Neural cell (in vitro differentiated cells): ENCODE measurements around the gene PLEKHA4. TPM values are rescaled to one million over a fixed set of nuclear protein-coding genes. Genes with fewer than 3 reads are reported as not detected.
"Not testable (repeated sequence)": the region's sequence is repeated elsewhere in the genome, so short reads cannot be mapped to it uniquely, and the experiment has no call there.

Source experiments
- H2AFZ ChIP-seq: fragments of 200-600, 300-800 bp; sonication (generic), shearing (Covaris generic); 2 replicates; pipeline ENCODE4 v1.6.0; 2014; ENCODE audit warnings: low read depth, mild to moderate bottlenecking, antibody characterized with exemption, low read length, moderate library complexity
- H3F3A ChIP-seq: fragments of 200-600 bp; shearing (Covaris generic); 2 replicates; pipeline ENCODE4 v1.6.1; 2016; ENCODE audit warnings: mild to moderate bottlenecking, moderate library complexity, mixed read lengths, antibody characterized with exemption, low read length; ENCODE audit not compliant: insufficient read depth, poor library complexity, severe bottlenecking
- H3K27ac ChIP-seq: fragments of 200-600, 300-800 bp; sonication (generic), shearing (Covaris generic); 2 replicates; pipeline ENCODE4 v1.5.1; 2014; ENCODE audit warnings: mild to moderate bottlenecking, low read length, moderate library complexity
- H3K27me3 ChIP-seq: fragments of 300-800, 200-600 bp; sonication (generic), shearing (Covaris generic); 2 replicates; pipeline ENCODE4 v1.6.0; 2014; ENCODE audit warnings: mild to moderate bottlenecking, low read depth, low read length, moderate library complexity; ENCODE audit not compliant: insufficient read depth
- H3K36me3 ChIP-seq: fragments of 300-800, 200-600 bp; sonication (generic), shearing (Covaris generic); 2 replicates; pipeline ENCODE4 v1.5.1; 2014; ENCODE audit warnings: mild to moderate bottlenecking, antibody characterized with exemption, low read length, moderate library complexity; ENCODE audit not compliant: insufficient read depth
- H3K4me2 ChIP-seq: fragments of 300-800, 200-600 bp; sonication (generic), shearing (Covaris generic); 2 replicates; pipeline ENCODE4 v1.6.0; 2014; ENCODE audit warnings: mild to moderate bottlenecking, low read length
- H3K4me3 ChIP-seq: fragments of 300-800, 200-600 bp; sonication (generic), shearing (Covaris generic); 2 replicates; pipeline ENCODE4 v1.5.1; 2014; ENCODE audit warnings: mild to moderate bottlenecking, low read length, moderate library complexity
- H3K79me2 ChIP-seq: fragments of 200-600 bp; shearing (Covaris generic); replicated peaks from 2 replicates; pipeline ENCODE4 v1.6.0; 2014; ENCODE audit warnings: mild to moderate bottlenecking, low read length, moderate library complexity; ENCODE audit not compliant: insufficient read depth
- H3K9ac ChIP-seq: fragments of 300-800, 200-600 bp; sonication (generic), shearing (Covaris generic); 2 replicates; pipeline ENCODE4 v1.6.1; 2016; ENCODE audit warnings: mild to moderate bottlenecking, low read length, mixed read lengths
- H3K9me2 ChIP-seq: fragments of 200-600 bp; shearing (Covaris generic); 2 replicates; pipeline ENCODE4 v1.6.1; 2016; ENCODE audit warnings: mild to moderate bottlenecking, low read length, mixed read lengths; ENCODE audit not compliant: insufficient read depth
- H3K9me3 ChIP-seq: fragments of 200-600, 300-800 bp; sonication (generic), shearing (Covaris generic); 2 replicates; pipeline ENCODE4 v1.6.1; 2016; ENCODE audit warnings: mild to moderate bottlenecking, mixed run types, low read length, moderate library complexity, mixed read lengths
- H4K20me1 ChIP-seq: fragments of 200-600 bp; shearing (Covaris generic); 2 replicates; pipeline ENCODE4 v1.6.1; 2016; ENCODE audit warnings: mild to moderate bottlenecking, mixed run types; ENCODE audit not compliant: insufficient read depth
- EP300 ChIP-seq: fragments of 450-650 bp; conservative IDR thresholded peaks from 2 replicates; pipeline ENCODE4 v1.6.1; 2014; ENCODE audit warnings: antibody characterized with exemption, mild to moderate bottlenecking, moderate library complexity; ENCODE audit not compliant: poor library complexity, severe bottlenecking
- EZH2 ChIP-seq: fragments of 200-600, 300-800 bp; shearing (Covaris generic), sonication (generic); IDR thresholded peaks from 2 replicates; pipeline ENCODE4 v1.6.1; 2014; ENCODE audit warnings: antibody characterized with exemption, low read length, borderline replicate concordance, mild to moderate bottlenecking; ENCODE audit not compliant: insufficient read depth, poor library complexity, severe bottlenecking
- MXI1 ChIP-seq: fragments of 450-650 bp; conservative IDR thresholded peaks from 2 replicates; pipeline ENCODE4 v1.6.1; 2014; ENCODE audit warnings: antibody characterized with exemption, mild to moderate bottlenecking; ENCODE audit not compliant: poor library complexity, severe bottlenecking
- POLR2AphosphoS5 ChIP-seq: IDR thresholded peaks from 2 replicates; pipeline ENCODE4 v1.6.1; 2012
- RAD21 ChIP-seq: fragments of 450-650 bp; conservative IDR thresholded peaks from 2 replicates; pipeline ENCODE4 v1.6.1; 2014; ENCODE audit warnings: antibody characterized with exemption, mild to moderate bottlenecking, moderate library complexity
- SMC3 ChIP-seq: fragments of 450-650 bp; conservative IDR thresholded peaks from 2 replicates; pipeline ENCODE4 v1.6.1; 2014; ENCODE audit warnings: antibody characterized with exemption, mild to moderate bottlenecking, moderate library complexity; ENCODE audit not compliant: poor library complexity
- TAF1 ChIP-seq: IDR thresholded peaks from 2 replicates; pipeline ENCODE4 v1.6.1; 2012; ENCODE audit warnings: low read depth
- polyA plus RNA-seq: library from polyadenylated mRNA; depleted of rRNA; stranded (reverse); fragments of >200 nt; gene quantifications from 2 replicates; pipeline ENCODE4 v1.2.3, GENCODE V29; 2014
- TF ChIP-seq, protein P1 (sequence below): fragments of 450-650 bp; IDR thresholded peaks from 2 replicates; pipeline ENCODE4 v1.5.1; 2014; ENCODE audit warnings: antibody characterized with exemption, mild to moderate bottlenecking, moderate library complexity; ENCODE audit not compliant: poor library complexity, severe bottlenecking
- TF ChIP-seq, protein P2 (sequence below): IDR thresholded peaks from 2 replicates; pipeline ENCODE4 v1.6.1; 2012; ENCODE audit warnings: borderline replicate concordance

PLEKHA4 gene
- polyA plus RNA-seq, 1 donor from 2014 or later, result not detected

DNA sequence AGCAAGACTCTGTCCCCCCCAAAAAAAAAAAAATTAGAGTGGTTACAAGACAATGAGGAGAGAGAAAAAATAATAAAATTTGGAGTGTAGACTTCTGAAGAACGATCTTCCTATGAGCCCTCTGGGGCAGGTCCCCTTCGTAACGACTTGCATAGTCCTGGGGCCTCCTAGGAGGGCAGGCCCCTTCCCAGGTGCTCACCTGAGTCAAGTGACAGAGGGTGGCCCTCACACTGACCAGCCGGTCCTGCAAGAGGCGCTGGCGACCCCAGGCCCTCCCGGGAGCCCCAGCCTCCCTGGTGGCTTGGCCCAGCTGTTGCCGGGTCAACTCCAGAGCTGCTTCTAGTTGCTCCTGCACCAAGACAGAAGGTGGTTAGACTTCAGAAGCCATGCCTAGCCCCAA is 14.9 kb downstream of the PLEKHA4 start:
- no peaks in the 10 kb centered on the region for H4K20me1 ChIP-seq
- no peak overlapping the region for H3K9ac ChIP-seq
- H3F3A ChIP-seq, result no peaks in the 10 kb centered on the region
- H3K4me3 ChIP-seq, result no peak overlapping the region
- TF ChIP-seq, protein P1, sequence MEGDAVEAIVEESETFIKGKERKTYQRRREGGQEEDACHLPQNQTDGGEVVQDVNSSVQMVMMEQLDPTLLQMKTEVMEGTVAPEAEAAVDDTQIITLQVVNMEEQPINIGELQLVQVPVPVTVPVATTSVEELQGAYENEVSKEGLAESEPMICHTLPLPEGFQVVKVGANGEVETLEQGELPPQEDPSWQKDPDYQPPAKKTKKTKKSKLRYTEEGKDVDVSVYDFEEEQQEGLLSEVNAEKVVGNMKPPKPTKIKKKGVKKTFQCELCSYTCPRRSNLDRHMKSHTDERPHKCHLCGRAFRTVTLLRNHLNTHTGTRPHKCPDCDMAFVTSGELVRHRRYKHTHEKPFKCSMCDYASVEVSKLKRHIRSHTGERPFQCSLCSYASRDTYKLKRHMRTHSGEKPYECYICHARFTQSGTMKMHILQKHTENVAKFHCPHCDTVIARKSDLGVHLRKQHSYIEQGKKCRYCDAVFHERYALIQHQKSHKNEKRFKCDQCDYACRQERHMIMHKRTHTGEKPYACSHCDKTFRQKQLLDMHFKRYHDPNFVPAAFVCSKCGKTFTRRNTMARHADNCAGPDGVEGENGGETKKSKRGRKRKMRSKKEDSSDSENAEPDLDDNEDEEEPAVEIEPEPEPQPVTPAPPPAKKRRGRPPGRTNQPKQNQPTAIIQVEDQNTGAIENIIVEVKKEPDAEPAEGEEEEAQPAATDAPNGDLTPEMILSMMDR, result no peak
- TF ChIP-seq RAD21, result no peak
- H3K79me2 ChIP-seq, result no peaks in the 10 kb centered on the region
- no peak overlapping the region for H2AFZ ChIP-seq
- H3K9me3 ChIP-seq, result no peaks in the 10 kb centered on the region
- H3K36me3 ChIP-seq, result no peaks in the 10 kb centered on the region
- no peaks in the 10 kb centered on the region for H3K9me2 ChIP-seq
- no peak overlapping the region for H3K27ac ChIP-seq
- no peaks in the 10 kb centered on the region for H3K27me3 ChIP-seq
- no peak overlapping the region for H3K4me2 ChIP-seq

DNA sequence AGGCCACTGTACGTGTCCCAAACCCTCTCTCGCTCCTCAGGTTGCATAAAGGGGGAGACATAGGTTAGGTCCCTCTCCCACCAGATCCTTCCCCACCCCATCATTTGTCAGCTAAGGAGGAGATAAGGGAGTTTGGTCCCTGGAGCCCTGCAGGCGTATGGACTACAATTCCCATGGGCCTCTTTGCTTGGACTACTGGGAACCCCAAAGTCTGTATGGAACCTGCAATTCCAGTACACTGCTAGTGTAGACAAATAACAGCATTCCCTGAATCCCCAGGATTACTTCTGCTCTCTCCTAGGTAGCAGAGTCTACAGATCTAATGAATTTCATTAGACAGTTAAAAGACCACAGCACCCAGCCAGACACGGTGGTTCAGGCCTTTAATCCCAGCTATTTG is 16.1 kb downstream of the PLEKHA4 start:
- H3K79me2 ChIP-seq, result no peaks in the 10 kb centered on the region
- no peaks in the 10 kb centered on the region for H3F3A ChIP-seq
- no peak overlapping the region for H3K27ac ChIP-seq
- H3K9me2 ChIP-seq, result no peaks in the 10 kb centered on the region
- no peak for TF ChIP-seq SMC3
- TF ChIP-seq, protein P1, result no peak
- TF ChIP-seq EZH2, result no peak
- no peak for TF ChIP-seq MXI1
- TF ChIP-seq, protein P2, sequence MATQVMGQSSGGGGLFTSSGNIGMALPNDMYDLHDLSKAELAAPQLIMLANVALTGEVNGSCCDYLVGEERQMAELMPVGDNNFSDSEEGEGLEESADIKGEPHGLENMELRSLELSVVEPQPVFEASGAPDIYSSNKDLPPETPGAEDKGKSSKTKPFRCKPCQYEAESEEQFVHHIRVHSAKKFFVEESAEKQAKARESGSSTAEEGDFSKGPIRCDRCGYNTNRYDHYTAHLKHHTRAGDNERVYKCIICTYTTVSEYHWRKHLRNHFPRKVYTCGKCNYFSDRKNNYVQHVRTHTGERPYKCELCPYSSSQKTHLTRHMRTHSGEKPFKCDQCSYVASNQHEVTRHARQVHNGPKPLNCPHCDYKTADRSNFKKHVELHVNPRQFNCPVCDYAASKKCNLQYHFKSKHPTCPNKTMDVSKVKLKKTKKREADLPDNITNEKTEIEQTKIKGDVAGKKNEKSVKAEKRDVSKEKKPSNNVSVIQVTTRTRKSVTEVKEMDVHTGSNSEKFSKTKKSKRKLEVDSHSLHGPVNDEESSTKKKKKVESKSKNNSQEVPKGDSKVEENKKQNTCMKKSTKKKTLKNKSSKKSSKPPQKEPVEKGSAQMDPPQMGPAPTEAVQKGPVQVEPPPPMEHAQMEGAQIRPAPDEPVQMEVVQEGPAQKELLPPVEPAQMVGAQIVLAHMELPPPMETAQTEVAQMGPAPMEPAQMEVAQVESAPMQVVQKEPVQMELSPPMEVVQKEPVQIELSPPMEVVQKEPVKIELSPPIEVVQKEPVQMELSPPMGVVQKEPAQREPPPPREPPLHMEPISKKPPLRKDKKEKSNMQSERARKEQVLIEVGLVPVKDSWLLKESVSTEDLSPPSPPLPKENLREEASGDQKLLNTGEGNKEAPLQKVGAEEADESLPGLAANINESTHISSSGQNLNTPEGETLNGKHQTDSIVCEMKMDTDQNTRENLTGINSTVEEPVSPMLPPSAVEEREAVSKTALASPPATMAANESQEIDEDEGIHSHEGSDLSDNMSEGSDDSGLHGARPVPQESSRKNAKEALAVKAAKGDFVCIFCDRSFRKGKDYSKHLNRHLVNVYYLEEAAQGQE, result no peak
- no peak for TF ChIP-seq TAF1
- no peak for TF ChIP-seq POLR2AphosphoS5
- TF ChIP-seq RAD21, result no peak
- TF ChIP-seq EP300, result no peak
- H3K4me3 ChIP-seq, result no peak overlapping the region
- H3K9ac ChIP-seq, result no peak overlapping the region
- no peak overlapping the region for H3K4me2 ChIP-seq
- H4K20me1 ChIP-seq, result no peaks in the 10 kb centered on the region
- H3K9me3 ChIP-seq, result no peaks in the 10 kb centered on the region
- H2AFZ ChIP-seq, result no peak overlapping the region
- no peaks in the 10 kb centered on the region for H3K36me3 ChIP-seq
- no peaks in the 10 kb centered on the region for H3K27me3 ChIP-seq

DNA sequence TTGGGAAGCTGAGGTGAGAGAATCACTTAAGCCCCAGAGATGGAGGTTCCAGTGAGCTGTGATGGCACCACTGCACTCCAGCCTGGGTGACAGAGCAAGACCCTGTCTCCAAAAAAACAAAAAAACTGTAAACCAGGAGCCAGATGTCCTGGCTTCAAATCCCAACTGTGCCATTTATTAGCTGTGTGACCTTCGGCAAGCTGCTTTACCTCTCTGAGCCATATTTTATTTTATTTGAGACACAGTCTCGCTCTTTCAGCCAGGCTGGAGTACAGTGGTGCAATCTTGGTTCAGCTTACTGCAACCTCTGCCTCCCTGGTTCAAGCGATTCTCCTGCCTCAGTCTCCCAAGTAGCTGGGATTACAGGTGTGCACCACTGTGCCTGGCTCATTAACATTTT is 21.8 kb downstream of the PLEKHA4 start:
- not testable (repeated sequence) for H3K9me3 ChIP-seq, H3K4me3 ChIP-seq, H3K36me3 ChIP-seq, H3K79me2 ChIP-seq, H4K20me1 ChIP-seq, H2AFZ ChIP-seq, H3K9me2 ChIP-seq, H3K4me2 ChIP-seq, H3K27ac ChIP-seq, H3F3A ChIP-seq, H3K27me3 ChIP-seq, H3K9ac ChIP-seq
